ENCODE measurements around the gene HLA-E.
"Not testable (repeated sequence)": the region's sequence is repeated elsewhere in the genome, so short reads cannot be mapped to it uniquely, and the experiment has no call there.

Gene HLA-E

DNA sequence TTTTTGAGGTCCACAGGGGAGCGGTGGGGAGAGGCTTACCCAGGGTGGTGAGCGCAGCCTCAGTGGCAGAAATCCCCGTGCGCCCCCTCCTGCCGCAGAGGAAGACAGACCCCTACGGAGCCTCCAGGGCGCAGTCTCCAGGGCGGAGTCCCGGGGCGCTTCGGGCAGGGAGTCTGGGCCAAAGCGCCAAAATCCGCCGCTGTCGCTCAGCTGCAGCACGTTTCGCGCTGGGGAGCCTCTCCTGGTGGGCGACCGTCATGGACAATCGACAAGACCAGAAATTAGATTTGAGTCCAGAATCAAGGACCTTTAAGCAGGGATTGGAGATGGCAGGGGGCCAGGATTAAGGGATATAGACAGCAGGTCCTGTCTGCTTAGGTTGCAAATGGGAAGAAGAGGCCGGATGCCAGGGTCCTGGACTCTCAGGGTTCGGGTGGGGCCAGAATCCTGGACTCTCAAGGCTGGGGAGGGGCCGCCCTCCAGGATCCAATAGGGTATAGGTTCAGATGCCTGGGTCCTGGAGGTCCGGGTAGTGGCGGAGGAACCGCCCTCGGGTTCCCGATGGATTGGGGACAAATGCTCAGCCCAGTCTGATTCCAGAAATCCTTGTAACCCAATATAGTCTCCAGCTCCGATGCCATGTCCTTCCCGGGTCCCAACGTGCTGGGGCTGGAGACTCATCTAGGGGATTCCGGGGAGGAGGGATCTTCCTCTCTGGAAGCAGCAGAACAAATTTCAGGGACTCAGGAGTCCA is 7.9 kb upstream of the HLA-E start:
- DNase-seq (ENCODE audit: low spot score): no peak

DNA sequence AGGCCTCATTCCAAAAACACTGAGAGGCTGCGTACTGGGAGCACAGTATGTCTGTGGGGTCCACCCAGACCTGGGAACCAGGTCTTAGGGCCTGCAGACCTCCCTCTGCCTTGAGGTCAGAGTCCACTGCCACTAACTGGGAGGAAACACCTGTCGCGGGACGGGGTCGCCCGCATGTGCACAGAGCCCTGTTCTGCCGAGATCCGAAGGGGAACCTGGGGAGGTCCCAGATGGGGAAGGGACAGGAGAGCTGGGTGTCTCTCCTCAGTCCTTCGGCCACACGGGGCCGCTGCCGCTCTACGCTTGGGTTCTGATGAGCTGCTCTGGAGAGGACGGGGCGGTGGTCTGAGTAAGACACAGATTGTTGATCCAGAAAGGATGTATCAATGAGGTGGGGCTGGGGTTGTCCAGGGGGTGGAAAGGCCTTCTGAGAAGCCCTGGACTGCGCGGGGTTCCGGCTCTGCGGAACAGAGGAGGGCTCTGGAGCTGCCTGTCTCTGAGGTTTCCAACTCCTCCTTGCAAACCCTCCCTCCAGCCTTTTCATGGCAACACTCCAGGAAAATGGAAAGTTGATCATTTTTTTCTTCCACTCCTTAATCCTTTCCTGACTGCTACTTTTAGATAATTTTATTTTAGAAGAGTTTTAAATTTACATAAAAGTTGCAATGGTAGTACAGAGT is 7.2 kb upstream of the HLA-E start:
- DNase-seq (ENCODE audit: low spot score): peak; percentile 74

DNA sequence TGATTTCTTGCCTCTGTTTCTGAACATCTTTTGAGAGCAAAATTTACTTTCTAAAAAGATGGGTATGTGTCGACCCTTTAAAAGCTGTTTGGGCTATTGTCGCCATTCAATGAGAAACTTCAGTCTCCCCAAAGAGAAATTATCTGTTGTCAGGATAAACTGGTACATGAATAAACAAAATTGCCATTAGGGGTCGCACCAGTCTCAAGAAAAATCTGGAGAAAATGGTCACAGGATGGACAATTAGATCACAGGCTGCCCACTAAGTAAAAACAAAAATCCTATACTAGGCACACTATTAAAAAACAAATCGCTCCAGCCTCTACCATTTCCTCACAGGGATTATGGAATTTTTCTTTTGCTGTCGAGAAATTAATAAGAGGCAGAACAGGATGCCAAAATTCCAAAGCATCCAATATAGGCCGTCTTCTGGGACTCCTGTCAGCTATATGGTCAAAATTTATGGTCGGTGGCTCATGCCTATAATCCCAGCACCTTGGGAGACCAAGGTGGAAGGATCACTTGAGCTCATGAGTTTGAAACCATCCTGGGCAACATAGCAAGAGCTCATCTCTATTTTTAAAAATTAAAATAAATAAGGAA is 5.5 kb upstream of the HLA-E start:
- peak; percentile 65 for DNase-seq (ENCODE audit: low spot score)

- no peak for DNase-seq (ENCODE audit: low spot score)
These were observed 4.1 kb upstream of the HLA-E start for GRCh38 chr6:30485236-30485635.

DNA sequence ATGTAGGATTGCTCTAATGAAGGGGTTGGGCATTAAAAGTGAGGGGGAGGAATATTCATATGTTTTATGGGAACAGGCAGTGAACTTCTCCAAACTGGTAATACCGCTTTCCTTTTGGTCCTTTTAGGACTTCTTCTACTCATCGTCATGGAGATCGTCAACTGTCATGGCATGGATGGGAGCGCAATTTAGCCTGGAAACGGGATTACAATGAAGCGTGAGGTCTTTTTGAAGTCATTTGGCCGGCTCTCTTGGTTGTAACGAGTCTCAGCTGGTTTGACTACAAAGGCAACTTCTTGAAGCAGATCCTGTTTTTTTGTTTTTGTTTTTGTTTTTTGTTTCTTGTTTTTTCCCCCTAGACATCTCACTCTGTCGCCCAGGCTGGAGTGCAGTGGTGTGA is 1.4 kb upstream of the HLA-E start:
- DNase-seq (ENCODE audit: low spot score): no peak

DNA sequence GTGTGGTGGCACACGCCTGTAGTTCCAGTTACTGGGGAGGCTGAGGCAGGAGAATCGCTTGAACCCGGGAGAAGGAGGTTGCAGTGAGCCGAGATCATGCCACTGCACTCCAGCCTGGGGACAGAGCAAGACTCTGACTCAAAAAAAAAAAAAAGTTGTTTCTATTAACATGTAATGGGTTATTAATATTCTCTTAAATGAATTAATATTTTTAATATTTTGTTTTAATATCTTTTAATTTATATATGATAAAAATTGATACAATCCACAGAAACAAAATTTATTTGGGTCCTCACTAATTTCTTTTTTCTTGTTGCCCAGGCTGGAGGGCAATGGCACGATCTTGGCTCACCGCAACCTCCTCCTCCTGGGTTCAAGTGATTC is 620 bp upstream of the HLA-E start:
- DNase-seq (ENCODE audit: low spot score): not testable (repeated sequence)

DNA sequence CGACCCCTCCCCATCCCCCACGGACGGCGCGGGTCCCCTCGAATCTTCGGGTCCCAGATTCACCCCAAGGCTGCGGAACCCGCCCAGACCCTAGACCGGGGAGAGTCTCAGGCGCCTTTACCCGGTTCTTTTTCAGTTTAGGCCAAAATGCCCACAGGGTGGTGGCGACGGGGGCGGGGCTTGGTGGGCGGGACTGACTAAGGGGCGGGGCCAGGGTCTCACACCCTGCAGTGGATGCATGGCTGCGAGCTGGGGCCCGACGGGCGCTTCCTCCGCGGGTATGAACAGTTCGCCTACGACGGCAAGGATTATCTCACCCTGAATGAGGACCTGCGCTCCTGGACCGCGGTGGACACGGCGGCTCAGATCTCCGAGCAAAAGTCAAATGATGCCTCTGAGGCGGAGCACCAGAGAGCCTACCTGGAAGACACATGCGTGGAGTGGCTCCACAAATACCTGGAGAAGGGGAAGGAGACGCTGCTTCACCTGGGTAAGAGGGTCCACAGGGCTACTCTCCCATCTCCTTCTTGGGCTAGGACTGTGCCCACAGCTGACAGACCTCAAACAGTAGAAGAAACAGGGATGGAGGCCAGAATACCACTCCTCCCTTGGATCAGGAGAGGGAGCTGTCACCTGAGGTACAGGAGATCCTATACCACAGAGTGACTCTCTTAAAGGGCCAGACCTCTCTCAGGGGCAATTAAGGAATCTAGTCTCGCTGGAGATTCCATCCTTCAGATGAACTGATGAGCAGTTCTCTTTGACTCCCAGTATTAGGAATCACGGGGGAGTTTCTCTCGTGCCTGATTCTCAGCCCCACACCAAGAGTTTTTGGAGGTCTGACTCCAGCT is 942 bp downstream of the HLA-E start:
- DNase-seq (ENCODE audit: low spot score): peak; percentile 17

DNA sequence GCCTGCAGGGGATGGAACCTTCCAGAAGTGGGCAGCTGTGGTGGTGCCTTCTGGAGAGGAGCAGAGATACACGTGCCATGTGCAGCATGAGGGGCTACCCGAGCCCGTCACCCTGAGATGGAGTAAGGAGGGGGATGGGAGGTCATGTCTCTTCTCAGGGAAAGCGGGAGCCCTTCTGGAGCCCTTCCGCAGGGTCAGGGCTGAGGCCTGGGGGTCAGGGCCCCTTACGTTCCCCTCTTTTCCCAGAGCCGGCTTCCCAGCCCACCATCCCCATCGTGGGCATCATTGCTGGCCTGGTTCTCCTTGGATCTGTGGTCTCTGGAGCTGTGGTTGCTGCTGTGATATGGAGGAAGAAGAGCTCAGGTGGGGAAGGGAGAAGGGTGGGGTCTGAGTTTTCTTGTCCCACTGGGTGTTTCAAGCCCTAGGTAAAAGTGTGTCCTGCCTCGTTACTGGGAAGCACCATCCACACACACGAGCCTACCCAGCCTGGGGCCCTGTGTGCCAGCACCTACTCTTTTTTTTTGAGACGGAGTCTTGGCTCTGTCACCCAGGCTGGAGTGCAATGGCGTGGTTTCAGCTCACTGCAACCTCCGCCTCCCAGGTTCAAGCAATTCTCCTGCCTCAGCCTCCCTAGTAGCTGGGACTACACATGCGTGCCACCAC is 2.1 kb downstream of the HLA-E start:
- not testable (repeated sequence) for DNase-seq (ENCODE audit: low spot score)

DNA sequence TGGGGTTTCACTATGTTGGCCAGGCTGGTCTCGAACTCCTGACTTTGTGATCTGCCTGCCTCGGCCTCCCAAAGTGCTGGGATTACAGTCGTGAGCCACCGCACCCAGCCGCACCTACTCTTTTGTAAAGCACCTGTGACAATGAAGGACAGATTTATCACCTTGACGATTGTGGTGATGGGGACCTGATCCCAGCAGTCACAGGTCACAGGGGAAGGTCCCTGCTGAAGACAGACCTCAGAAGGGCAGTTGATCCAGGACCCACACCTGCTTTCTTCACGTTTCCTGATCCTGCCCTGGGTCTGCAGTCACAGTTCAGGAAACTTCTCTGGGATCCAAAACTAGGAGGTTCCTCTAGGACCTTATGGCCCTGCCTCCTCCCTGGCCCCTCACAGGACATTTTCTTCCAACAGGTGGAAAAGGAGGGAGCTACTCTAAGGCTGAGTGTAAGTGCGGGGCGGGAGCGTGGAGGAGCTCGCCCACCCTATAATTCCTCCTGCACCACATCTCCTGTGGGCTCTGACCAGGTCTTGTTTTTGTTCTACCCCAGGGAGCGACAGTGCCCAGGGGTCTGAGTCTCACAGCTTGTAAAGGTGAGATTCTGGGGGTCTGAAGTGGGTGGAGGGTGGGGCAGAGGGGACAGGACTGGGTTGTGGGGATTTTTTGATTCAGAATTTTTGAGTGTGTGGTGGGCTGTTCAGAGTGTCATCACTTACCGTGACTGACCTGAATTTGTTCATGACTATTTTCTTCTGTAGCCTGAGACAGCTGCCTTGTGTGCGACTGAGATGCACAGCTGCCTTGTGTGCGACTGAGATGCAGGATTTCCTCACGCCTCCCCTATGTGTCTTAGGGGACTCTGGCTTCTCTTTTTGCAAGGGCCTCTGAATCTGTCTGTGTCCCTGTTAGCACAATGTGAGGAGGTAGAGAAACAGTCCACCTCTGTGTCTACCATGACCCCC is 3.0 kb downstream of the HLA-E start:
- no peak for DNase-seq (ENCODE audit: low spot score)

- no peak for DNase-seq (ENCODE audit: low spot score)
These were observed 4.4 kb downstream of the HLA-E start for GRCh38 chr6:30493643-30494250.

DNA sequence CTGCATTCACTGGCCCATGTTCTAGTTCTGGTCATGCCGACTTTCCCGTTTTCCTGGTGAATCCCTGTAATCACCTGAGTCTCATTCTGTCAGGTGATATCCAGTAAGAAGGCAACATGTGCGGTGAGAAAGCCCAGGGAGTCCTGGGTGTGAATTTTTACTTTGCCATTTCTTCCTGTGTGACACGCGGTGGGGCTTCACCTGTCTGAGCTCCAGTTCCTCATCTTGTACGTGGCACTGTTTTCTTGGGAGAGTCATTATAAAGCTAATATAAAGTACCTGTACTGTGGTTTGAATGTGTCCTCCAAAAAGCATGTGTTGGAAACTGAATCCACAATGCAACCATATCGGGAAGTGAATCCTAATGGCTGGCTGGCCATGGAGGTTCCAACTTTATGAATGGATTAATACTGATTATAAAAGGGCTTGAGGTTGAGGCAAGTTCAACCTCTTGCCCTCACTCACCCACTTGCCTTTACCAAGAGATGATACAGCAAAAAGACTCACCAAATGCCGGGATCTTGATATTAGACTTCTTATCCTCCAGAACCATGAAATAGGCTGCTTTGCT is 5.1 kb downstream of the HLA-E start:
- no peak for DNase-seq (ENCODE audit: low spot score)

DNA sequence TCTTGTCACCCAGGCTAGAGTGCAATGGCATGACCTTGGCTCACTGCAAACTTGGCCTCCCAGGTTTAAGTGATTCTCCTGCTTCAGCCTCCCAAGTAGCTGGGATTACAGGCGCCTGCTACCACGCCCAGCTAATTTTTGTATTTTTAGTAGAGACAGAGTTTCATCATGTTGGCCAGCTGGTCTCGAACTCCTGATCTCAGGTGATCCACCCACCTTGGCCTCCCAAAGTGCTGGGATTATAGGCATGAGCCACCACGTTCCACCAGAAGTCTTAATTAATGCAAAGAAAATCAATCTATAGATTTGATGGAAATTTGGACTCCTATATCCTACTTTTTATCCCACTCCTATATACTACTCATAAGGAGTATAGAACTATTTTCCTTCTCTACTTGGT is 5.8 kb downstream of the HLA-E start:
- DNase-seq (ENCODE audit: low spot score): not testable (repeated sequence)

GRCh38 chr6:30495993-30496392 is 6.7 kb downstream of the HLA-E start:
- DNase-seq (ENCODE audit: low spot score): no peak

DNA sequence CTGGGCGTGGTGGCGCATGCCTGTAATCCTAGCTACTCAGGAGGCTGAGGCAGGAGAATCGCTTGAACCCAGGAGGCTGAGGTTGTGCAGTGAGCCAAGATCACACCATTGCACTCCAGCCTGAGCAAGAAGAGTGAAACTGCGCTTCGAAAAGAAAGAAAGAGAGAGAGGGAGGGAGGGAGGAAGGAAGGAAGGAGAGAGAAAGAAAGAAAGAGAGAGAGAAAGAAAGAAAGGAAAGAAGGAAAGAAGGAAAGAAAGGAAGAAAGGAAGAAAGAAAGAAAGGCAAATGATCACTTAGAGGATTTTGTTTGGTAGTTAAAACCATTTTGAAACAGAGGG is 7.9 kb downstream of the HLA-E start:
- DNase-seq (ENCODE audit: low spot score): not testable (repeated sequence)

- DNase-seq (ENCODE audit: low spot score): no peak
These were observed 8.4 kb downstream of the HLA-E start for GRCh38 chr6:30497714-30498113.

DNA sequence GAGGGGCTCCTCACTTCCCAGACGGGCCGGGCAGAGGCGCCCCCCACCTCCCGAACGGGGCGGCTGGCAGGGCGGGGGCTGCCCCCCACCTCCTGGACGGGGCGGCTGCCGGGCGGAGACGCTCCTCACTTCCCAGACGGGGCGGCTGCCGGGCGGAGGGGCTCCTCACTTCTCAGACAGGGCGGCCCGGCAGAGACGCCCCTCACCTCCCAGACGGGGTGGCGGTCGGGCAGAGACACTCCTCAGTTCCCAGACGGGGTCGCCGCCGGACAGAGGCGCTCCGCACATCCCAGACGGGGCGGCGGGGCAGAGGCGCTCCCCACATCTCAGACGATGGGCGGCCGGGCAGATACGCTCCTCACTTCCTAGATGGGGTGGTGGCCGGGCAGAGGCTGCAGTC is 9.4 kb downstream of the HLA-E start:
- not testable (repeated sequence) for DNase-seq (ENCODE audit: low spot score)

DNA sequence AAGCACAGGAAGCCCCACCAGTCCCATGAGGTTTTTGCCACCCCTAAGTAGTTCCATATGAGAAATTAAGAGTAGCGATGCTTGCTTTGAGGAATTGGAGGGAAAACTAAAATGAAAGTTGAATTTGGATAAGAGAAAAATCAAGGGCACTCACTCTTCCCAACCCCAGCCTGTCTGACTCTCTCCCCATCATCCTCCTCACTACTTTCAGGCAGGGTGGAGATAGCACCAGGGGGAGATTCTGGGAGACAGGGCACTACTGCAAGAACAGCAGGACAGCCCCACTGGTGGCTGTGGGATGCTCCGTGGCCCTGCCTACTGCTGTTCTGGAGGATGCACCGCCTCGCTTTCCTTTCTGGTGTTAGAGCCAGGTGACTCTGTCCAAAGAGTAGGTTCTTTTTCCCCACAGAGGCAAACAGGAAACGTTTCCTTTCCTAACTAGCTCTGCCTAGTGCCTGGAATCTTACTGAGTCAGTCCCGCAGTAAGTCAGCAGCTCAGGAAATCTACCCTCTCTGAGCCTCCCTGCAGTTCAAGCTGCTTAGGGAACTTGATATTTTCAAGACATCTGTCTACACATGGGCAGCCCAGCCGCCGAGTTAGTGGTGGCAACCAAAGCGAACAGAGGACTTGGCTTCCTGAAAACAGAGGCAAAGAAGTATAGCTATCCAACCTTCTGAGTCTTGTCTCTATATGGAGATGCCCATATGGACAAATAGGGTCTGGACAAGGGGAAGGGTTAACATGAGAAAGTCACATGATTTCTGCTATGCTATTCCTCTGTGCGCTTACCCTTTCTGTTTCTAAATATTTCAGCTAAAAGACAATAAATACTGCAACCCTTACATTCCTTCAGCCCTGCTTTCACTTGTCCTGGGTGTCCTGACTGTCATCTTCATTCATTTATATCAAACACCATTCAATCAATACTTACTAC is 11.4 kb downstream of the HLA-E start:
- no peak for DNase-seq (ENCODE audit: low spot score)

DNA sequence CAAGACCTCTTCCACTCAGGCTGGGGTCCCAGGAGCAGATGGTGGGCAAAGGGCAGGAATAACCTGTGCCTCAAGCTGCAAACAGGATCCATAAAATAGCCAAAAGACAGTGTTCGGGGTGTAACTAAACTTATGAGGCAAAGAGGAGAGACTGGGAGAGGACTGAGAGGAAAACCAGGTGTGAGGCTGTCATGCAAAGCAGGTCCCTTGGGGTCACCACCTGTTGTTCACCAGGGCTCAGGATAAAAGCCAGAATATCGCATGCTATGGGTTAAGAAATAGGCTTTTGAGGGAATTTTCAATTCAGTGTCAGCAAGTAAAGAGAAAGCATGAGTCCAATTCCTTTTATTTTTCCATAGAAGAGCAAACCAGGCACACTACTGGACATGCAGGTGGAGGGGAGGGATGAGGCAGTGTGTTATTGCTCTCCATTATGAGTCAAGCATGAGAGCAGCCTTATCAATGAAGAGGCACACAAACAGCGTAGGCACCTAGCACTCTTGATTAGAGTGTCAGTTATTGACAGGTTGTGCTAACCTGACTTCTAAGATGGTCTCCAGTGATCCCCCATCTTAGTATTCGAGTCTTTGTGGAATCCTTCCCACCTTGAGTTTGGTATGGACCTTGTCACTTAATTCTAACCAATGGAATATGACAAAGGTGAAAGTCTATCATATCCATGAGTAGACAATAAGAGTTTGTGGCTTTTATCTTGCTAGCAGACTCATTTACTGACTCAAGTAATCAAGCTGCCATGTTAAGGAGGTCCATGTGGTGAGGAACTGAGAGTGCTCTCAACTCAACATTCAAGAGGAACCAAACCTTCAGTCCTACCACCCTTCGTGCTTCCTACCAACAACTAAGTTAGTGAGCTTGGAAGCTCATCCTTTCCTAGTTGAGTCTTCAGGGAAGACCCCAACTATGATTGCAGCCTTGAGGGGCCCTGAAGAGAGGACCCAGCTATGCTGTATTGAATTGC is 18.8 kb downstream of the HLA-E start:
- peak; percentile 24 for DNase-seq (ENCODE audit: low spot score)

Measured in Ammon's horn (tissue), 1 donor.